DMS 273 treated with DMSO at 0.1 percent for 48 hours (cell line): ENCODE data around the gene MYL3.

Experiments
- DNase-seq: peaks from one replicate; lab custom pipeline; 2025; lab: John Stamatoyannopoulos, UW

The MYL3 gene

DNA sequence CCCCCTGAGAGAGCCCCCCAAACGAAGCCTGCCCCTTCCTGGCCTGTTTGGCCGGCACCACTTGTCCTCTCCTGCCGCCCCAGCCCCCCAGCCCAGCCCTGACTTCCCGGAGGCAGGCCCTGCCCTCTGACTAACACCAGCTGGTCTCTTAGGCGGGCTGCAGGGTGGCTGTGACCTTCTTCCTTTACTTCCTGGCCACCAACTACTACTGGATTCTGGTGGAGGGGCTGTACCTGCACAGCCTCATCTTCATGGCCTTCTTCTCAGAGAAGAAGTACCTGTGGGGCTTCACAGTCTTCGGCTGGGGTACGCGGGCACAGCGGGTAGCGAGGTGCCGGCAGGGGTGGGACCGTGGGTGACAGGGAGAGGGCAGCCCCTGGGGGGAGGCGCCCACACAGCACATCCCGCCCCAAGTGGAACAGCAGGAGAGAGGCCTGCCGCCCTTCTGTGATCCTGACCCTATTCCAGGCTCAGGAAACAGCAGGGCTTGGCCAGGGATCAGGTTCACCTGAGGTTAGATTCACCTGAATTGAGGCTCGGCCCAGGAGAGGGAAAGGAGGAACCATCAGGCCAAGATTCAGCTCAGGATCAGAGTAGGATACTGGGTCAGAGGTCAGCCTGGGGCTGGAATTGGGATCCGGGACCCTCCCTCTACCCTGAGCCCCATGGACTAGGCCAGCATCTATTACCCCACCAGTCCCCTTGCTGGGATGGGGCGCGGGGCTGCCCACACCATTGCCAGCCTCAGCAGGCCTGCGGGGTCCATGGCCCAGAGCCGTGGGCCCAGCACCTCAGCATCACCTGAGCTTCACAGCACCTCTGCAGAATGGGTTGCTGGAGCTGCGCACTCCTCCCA lies 36.1 kb upstream of the MYL3 start:
- DNase-seq, result no peak

DNA sequence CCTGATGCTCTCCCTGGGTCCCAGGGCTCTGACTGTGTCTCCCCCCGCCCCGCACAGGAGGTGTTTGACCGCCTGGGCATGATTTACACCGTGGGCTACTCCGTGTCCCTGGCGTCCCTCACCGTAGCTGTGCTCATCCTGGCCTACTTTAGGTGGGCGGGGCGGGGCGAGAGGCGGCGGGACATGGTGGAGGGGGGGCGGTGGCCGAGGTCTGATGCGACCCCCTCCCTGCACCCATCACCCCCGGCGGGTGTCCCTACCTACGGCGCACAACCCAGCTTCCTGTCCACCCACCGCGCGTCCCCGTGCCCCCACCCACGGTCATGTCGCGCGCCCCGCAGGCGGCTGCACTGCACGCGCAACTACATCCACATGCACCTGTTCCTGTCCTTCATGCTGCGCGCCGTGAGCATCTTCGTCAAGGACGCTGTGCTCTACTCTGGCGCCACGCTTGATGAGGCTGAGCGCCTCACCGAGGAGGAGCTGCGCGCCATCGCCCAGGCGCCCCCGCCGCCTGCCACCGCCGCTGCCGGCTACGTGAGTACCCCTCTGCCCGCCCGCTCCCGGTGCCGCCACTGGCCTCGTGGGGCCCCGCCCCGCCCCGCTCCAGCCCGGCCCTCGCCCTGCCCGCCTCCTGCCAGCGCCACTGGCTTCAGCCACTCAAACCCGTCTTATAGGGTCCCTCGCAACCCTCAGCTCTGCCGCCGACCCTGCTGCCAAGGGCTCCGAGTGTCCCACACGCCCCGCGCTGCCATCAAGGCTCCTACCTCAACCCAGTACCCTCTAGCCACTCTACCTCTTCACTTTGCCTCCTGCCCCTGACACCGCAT lies 35.3 kb upstream of the MYL3 start:
- no peak for DNase-seq

DNA sequence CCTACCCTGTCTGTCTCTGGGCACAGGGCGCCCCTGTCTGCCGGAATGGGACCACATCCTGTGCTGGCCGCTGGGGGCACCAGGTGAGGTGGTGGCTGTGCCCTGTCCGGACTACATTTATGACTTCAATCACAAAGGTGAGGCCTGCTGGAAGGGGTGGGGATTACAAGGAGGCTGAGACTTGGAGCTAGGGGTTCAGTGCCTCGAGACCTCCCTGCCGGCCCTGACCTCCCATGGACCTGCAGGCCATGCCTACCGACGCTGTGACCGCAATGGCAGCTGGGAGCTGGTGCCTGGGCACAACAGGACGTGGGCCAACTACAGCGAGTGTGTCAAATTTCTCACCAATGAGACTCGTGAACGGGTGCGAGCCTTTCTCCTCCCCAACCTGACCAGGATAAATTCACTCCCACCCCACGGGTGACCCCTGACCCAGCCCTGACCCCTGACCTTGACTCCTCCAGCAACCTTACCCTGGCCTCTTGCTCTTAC lies 34.6 kb upstream of the MYL3 start:
- DNase-seq, result no peak

DNA sequence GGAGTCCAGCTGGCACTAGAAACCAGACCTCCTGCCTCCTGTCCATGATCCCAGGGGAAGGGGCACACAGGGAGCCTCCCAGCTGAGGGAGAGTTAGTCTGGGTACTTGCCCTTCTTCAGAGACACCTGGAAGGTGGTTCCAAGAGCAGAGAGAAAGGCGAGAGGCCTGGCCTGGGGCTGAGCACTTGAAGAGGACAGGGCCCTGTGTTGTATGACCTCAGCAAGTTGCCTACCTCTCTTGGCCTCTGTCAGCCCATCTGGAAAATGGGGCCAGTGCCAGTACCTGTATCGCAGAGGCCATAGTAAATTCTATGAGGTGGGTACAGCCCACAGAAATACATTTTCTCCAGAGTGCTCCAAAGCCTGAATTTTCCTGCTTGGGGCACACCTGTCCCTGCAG lies 33.8 kb upstream of the MYL3 start:
- DNase-seq, result no peak

DNA sequence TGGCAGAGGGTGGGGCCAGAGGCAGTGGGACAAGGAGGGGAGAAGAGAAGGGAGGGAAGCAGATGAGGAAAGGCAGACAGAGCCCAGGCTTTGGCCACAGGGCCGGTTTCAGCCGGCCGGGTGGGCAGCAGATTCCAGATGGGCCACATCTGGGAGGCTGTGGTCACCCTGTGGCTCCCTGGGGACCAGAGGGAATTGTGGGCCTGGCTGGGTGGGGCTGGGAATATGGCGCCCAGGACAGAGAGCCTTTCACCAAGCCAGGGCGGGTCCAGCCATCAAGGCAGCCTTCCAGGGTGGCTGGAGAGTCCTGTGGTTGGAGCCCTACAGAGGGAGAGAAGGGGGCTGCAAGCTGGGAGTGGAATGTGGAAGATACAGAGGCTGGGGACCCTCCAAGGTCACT lies 33.1 kb upstream of the MYL3 start:
- no peak for DNase-seq

DNA sequence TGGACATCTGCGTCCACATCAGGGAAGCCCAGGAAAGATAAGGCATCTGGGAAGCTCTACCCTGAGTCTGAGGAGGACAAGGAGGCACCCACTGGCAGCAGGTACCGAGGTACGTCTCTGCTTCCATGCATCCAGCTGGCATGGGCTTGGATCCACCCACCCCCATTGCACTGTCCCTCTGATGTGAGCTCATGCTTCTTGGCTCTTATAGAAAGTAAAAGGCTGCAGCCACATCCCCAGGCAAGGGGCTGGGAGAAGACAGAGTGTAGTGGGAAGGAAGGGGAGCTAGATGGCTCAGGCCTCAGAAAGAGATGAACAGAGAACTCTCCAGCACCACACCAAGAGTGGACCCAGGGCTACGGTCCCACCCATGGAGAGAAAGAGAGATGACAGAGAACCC lies 32.5 kb upstream of the MYL3 start:
- DNase-seq, result no peak

DNA sequence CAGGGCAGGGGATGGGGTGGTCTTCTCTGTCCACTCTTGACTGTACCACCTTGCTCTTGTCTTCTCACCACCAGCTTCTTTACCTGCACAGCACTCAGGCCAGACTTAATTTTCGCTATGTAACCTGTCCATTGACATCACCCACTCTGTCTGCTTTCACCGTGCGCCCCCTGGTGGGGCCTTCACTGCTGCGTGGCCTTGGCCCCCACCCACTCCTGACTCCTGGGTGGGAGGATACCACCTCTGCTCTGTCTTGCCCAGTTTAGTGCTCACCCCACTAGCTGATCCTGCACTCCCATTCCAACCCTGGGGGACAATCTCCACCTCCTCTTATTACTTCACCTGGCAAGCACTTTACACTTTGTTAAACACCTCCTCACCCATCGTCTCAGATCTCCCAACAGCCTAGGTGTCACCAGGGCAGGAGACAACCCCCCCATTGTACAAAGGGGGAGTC lies 32.0 kb upstream of the MYL3 start:
- no peak for DNase-seq

DNA sequence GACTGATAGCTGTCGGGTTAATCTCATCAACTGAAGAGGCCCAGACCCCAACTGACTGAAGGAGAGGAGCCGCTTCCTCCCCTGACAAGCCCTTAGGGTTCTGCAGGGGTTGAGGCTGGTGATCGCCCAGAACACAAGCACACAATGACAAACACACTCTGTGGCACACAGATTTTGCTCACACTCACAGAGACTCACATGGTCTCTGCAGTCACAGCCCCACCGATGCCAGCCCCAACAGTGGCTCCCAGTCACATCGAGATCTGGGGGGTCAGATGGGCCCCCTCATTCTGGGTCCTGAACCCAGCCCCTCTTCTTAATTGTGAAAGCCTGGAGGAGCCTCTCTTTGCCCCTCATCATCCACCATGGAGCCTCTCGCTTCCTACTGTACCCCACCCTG lies 31.0 kb upstream of the MYL3 start:
- DNase-seq, result no peak

DNA sequence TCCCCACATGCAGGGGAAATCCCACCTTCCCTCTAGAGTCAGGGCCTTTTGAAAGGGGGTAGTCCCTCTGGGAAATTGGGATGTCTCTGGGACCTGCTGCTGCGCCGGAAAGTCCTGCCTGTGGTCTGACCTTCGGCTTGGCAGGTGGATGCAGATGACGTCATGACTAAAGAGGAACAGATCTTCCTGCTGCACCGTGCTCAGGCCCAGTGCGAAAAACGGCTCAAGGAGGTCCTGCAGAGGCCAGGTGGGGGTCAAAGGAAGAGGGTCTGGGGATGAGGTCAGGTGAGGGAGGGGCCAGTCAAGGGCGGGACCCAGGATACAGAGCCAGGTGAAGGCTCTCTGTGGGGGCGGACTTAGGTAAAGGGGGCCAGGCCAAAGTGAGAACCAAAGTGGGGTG lies 30.5 kb upstream of the MYL3 start:
- no peak for DNase-seq

DNA sequence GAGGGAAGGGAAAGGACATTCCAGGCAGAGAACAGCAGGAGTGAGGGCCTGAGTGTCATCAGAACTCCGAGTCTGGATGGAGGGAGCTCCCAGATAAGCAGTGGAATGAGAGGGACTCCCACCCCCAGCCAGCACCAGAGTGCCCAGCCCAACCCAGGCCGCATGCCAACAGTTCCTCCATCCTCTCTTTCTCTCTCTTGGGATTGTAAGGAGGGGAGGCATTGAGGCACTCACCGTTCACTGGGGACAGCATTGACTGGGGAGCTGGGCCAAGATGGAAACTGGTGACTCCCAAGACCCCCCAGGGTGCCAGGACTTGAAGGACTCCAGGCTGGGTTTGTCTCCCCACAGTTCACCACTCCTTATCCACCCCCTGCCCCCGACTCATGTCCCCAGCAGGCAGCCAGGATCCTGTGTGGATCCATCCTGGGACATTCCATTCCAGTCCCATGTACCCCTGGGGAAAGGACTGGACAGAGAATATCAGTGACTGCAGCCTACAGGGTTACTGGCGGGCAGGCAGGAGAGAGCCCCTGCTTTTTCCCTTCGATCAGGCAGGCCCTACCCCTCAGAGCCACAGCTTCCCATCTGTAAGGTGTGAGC lies 30.0 kb upstream of the MYL3 start:
- DNase-seq, result no peak

DNA sequence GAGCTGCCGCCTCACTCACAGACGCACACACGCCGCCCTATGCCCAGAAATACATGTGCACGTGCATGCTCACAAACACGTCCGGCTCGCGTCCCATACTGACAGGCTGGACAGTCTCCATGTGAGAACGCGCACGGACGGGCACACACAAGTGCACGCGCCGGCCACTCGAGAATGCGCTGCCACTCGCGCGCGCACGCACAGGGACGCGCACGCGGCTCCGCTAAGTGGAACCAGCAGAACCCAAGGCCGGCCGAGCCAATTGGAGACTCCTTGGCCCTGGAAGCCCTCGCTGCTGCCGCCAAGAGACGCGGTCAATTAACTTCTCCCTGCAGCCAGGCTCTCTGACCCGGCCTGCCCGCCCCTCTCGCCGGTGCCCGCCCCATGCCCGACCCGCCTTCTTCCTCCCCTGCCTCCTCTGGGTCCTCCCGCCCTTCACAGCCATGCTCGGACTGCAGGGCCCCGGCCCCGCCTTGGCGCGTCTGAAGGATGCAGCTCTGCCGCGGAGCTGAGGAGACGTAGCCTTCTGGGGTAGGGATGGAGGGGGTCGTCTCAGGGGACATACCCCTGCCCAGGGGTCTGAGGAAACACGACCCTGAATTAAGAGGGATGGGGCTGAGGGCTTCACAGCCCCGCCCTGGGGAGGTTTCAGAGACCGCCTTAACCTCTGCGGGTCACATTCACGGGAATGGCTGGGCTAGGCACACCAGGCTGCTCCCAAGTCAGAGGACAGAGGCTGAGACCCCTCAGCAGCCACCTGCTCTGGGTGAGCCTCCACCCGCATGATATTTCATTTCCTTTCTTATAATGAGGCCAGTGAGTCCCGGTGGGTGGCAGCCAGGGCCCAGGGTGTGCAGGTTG lies 29.3 kb upstream of the MYL3 start:
- DNase-seq, result no peak

DNA sequence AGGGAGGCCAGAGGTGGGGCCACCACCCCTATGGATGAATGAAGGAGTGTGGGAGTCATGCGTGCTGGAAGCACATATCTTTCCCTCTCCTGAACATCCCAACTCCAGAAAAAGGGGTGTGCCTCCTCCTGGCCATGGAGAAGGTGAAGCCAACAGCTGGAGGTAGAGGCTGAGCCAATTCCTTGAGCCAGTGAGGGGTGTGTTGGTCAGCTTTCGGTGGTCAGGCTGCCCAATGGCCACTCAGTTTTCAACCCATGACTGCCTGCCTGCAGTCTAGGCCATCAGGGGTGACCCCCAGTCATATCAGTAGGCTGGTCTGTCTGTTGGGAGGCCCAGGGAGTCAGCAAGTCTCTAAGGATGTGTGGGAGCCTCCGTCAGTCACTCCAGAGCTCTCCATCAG lies 27.9 kb upstream of the MYL3 start:
- no peak for DNase-seq

DNA sequence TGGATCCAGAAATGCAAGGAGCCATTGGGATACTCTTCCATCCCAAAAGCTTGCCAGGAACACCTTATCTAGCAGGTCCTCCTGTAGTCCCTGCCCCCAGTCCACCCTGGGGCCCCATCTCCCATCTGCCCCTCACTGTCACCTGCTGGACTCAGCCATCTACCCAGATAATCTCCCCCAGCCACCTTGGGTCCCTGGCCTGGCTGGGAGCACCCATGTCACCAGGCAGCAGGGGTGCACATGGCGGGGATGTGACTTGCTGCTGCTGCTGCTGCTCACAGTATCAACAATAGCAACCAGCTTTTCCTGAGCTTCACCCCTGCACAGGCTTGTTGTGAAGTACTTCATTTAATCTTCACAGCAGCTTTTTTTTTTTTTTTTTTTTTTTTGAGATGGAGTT lies 26.9 kb upstream of the MYL3 start:
- DNase-seq, result no peak

DNA sequence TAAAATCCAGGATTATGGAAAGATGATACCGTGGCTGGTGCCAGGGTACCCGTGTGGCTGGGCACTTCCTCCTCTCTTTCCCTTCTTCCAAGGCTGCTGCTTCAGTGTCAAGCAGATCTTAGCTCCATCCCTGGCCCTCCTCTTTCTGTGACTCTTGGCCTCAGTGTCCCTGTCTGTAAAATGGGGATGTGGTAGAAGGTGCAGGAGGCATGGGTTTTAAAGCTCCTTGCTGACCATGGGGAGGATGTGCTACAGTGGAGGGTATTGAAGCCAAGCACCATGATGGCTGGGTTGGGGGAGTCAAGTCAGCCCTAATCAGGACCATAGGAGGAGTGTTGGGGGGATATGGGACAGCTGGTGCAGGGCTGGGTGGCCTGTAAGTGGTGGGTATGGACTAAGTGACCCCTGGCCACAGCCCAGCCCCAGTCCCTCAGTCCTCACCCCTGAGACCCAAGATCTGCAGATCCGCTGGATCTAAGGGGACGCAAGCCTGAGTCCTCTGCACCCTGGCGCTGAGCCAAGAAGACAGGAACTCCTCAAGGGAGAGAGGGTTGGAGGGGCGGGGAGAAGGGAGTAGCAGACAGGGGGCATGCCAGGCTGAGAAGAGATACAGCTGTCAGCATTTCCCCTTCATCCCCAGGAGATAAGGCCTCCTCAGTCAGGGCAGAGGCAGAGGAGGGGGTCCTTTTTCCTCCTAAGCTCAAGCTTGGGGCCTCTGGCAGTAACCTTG lies 26.3 kb upstream of the MYL3 start:
- DNase-seq, result no peak

DNA sequence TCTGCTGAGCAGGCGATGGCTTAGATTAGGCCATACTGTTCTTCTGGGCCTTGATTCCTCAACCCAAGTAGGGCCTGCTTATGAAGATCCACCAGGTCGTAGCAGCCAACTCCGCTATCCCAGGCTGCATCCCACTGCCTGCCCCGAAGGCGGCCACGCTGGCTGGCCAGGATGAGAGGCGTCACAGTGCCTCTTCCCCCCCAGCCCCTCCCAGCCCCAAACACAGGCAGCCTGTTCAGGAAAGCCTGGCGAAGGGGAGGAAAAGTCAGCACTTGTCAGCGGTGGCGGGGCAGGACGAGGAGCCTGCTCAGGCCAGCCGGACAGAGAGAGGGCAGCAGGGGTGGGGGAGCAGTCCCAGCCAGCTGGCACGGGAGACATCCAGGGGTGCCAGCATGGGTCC lies 25.5 kb upstream of the MYL3 start:
- DNase-seq, result no peak

DNA sequence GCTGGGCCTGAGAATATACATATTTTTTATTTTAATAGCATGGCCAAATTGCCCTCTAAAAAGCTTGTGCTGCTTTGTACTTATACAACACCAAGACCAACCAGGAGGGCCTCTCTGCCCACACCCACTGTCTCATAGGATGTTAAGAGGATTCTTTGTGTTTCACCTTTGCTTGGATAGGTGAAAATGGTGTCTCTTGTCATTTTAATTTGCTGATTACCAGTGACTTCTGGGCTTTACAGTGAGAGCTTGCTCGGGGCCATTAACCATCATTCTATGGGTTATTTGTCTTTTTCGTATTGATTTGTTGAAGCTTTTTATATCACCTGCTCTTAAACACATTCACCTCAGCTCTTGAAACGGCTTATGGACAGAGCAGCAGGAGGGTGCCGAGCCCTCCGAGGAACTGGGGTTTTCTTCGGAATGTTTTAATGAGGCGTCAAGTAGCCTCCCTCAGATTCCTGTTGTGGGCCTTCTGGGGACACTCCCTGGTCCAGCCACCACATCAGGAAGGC lies 24.8 kb upstream of the MYL3 start:
- DNase-seq, result no peak

DNA sequence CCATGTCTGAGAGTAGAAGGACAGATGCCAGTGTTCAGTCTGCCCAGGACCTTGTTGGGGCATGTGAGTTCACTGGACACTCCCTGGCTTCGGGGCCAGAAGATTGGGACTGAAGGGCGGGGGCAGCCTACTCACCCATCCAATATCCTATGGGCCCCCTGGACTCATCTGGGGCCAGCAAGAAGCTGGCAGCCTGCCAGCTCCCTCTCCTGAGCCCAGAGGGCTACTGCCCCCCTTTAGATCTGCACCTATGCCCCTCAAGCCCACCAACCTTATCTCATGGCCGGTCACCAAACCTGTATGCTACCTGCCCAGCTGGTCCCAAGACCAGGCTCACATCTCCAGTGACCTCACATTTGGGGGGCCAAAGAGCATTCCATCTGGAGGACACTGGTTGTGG lies 22.4 kb upstream of the MYL3 start:
- no peak for DNase-seq

DNA sequence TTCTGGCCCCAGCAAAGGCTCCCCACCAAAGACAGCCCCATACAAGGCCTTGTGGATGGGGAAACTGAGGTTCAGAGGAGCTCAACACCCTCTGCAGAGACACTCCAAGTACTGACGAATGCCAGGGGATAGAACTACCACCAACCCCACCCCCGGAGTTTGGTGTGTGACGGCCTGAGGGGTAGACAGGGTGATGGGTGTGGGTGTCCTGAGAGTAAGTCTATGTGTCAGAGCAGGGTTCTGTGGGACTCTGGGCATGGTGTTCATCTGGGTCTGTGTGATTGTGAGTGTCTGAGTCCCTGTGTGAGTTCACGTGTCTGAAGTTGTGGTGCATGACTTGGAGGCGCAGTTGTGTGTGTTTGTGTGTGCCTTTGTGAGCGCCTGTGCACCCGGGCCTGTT lies 21.7 kb upstream of the MYL3 start:
- no peak for DNase-seq

DNA sequence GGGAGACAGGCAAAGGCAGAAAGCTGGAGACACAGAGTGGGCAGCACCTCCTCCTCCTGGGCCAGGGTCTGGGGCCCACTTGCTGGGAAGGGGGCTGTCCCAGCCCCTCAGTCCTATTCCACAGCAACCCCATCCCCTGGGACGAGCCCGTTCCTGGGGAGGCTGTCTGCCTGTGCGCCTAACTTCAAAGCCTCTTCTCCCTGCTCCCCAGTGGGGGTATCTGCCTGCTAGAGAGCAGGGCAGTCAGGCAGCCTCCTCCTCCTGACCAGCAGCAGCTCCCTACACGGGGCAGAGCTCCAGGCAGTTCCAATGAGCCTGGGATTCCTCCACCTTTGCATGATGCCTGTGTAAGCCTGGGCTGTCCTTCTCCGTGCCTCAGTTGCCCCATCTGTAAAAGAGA lies 21.2 kb upstream of the MYL3 start:
- no peak for DNase-seq

DNA sequence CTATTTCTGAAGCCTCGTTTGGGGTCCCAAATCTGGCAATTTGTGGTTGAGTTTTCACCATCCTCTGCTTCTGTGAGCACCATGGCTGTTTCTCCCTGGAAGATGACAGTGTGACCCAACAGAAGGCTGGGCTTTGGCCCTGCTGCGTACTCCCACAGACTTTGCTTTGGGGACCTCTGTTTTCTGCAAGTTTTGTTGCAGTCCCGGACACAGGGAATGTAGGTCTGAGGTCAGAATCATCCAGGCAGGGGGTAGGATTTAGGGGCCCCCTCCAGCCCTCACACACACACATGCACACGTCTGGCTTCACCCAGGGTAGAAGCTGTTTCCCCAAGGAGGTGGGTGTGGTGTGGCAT lies 20.6 kb upstream of the MYL3 start:
- no peak for DNase-seq
